IPS-15b (cell line): ENCODE results near the gene HDLBP.

Experiments used
- H3K27me3 ChIP-seq: one replicate; pipeline ENCODE4 v1.6.1; 2013; ENCODE audit warnings: low read length; ENCODE audit not compliant: control insufficient read depth, insufficient read depth
- H3K36me3 ChIP-seq: one replicate; pipeline ENCODE4 v1.6.1; 2013; ENCODE audit warnings: low read length; ENCODE audit not compliant: control insufficient read depth, insufficient read depth
- H3K4me1 ChIP-seq: one replicate; pipeline ENCODE4 v1.6.1; 2013; ENCODE audit warnings: mild to moderate bottlenecking, low read length; ENCODE audit not compliant: control insufficient read depth, insufficient read depth
- H3K4me3 ChIP-seq: one replicate; pipeline ENCODE4 v1.5.1; 2013; ENCODE audit warnings: low read depth, low read length
- H3K9ac ChIP-seq: one replicate; pipeline ENCODE4 v1.6.1; 2013; ENCODE audit warnings: low read depth, mild to moderate bottlenecking, low read length
- H3K9me3 ChIP-seq: one replicate; pipeline ENCODE4 v1.6.1; 2013; ENCODE audit warnings: mild to moderate bottlenecking, low read length; ENCODE audit not compliant: control insufficient read depth, insufficient read depth

HDLBP gene

DNA sequence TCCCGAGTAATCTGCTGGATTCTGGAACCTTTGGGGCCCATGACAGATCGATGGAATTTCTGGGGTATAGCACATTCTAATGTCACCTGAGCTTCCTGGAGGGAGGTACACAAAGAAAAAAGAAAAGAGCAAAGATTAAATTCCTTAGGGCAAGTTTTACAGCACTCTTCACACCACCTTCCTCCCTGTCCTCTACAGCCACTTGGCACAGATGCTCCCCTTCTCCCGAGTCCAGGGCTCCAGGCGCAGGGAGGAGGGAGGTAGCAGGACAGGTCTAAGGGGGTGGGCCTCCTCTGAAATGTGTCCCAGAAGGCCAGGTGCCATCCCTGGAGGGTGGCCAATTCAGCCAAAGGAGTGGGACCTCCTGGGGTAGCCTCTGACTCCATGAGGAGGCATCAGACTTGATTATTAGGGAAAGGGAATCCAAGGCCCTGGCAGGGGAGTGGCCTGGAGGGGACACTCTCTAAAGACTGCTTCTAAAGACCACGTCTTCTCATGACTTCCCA lies 76.7 kb downstream of the HDLBP start:
- H3K4me1 ChIP-seq: no peaks in the 10 kb centered on the region
- no peaks in the 10 kb centered on the region for H3K9me3 ChIP-seq
- peaks cover 81% of the 10 kb centered on the region for H3K36me3 ChIP-seq
- no peak overlapping the region for H3K4me3 ChIP-seq
- H3K9ac ChIP-seq: no peak overlapping the region
- no peaks in the 10 kb centered on the region for H3K27me3 ChIP-seq

DNA sequence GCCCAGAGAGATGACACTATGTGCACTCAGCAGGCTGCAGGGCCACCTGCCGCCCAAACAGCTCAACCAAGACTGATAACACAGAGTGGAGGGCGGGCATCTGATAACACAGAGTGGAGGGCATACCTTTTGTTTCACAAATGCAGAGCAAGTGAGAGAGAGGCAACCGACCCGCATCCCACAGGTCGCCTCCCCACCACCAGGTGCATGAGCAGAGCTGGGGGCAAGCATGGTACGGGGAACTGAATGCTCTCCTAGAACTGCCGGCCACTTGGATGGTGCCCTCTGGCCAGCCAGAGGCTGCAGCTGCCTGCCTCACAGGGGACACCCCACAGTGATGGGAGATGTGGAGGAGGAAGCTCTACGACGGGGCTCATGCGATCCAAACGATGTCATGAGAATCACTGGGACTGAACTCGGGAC lies 77.5 kb downstream of the HDLBP start:
- H3K9me3 ChIP-seq: no peaks in the 10 kb centered on the region
- H3K36me3 ChIP-seq: peaks cover 83% of the 10 kb centered on the region
- no peak overlapping the region for H3K9ac ChIP-seq
- no peak overlapping the region for H3K4me3 ChIP-seq
- H3K4me1 ChIP-seq: no peaks in the 10 kb centered on the region
- H3K27me3 ChIP-seq: no peaks in the 10 kb centered on the region

DNA sequence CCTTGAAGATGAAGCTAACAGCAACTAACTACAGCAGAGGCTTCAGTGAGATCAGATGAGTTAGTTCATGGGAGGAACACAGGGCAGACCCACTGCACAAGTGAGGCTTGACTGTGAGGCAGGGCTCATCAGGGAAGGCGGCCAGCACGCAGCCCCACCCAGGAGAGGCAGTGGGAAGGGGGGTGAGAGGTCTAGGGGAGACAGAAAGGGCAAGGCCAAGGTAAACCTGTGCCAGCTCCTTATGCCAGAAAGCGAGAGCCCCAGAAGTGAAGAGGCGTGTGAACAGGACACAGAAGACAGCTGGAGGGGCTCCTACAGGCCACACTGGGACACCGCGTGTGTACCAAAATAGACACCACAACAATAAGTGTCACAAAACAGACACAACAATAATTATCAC lies 78.4 kb downstream of the HDLBP start:
- no peaks in the 10 kb centered on the region for H3K27me3 ChIP-seq
- H3K4me3 ChIP-seq: no peak overlapping the region
- H3K9ac ChIP-seq: no peak overlapping the region
- no peaks in the 10 kb centered on the region for H3K9me3 ChIP-seq
- H3K4me1 ChIP-seq: no peaks in the 10 kb centered on the region
- peaks cover 78% of the 10 kb centered on the region for H3K36me3 ChIP-seq

DNA sequence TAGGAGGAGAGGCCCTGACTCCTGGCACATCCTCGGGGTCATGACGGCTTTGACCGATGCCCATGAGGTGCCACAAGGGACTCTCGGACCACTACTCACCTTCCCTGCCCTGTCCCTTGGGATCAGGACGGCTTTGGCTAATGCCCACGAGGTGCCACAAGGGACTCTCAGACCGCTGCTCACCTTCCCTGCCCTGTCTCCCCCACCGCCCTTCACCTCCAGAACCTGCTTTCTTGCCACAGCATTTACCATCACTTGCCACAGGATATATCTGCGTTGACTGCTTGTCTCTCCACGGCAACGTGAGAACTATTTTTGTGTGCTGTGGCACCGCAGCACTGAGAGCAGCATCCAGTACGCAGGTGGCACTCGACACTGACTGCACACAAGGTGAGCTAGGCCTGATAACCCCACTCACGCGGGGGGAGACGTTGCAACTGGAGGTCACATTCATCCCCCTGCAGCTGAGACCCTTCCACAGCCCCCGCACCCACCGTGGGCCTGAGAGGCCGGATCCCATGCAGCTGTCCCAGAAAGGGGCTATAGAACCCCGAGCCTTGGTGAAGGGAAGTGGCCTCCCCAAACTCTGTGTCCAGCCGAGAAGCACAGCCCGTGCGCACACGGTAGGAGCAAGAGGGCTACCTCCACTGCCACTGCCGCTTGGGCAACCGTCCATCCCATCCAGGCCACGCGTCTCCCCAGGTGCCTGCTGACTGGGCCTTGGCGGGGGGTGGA lies 79.4 kb downstream of the HDLBP start:
- no peaks in the 10 kb centered on the region for H3K4me1 ChIP-seq
- H3K36me3 ChIP-seq: peaks cover 86% of the 10 kb centered on the region

DNA sequence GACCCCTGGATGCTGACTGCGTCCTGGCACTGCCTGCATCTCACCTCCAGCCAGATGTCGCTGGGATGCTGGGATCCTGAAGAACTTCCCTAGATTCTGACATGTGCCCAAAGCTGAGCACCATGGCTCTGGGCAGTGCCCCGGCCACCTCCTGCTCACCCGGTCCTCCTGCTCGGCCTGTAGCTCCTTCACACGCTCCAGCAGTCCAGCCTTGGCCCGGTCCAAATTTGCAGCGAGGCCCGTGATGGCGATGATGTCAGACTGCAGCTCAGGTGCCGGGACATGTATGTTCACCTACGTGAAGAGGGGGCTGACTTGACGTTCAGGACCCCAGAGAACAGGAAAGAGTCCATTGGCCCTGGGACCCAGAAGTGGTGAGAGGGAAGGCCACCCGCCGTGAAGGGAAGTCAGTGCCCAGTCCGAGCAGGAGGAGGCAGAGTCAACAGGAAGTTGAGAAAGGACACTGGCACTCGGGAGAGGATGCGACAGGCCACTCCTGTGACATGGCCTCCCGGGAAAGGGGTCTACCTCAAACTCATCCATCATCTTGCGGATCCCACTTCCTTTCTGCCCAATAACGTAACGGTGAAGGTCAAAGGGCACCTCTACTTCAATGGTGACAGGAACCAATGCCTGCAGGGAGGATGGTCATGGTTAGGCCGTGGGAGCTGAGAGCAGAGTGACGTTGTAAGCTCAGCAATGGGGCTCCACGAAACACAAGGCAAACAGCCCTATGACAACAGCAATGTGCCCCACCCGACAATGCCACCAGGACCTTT lies 80.3 kb downstream of the HDLBP start:
- peaks cover 86% of the 10 kb centered on the region for H3K36me3 ChIP-seq

More for the DNA sequence above, 79.4 kb downstream of the HDLBP start:
- Histone ChIP-seq H3K9me3 (no peaks in the 10 kb centered on the region), H3K9ac (no peak overlapping the region), H3K27me3 (no peaks in the 10 kb centered on the region), H3K4me3 (no peak overlapping the region)

DNA sequence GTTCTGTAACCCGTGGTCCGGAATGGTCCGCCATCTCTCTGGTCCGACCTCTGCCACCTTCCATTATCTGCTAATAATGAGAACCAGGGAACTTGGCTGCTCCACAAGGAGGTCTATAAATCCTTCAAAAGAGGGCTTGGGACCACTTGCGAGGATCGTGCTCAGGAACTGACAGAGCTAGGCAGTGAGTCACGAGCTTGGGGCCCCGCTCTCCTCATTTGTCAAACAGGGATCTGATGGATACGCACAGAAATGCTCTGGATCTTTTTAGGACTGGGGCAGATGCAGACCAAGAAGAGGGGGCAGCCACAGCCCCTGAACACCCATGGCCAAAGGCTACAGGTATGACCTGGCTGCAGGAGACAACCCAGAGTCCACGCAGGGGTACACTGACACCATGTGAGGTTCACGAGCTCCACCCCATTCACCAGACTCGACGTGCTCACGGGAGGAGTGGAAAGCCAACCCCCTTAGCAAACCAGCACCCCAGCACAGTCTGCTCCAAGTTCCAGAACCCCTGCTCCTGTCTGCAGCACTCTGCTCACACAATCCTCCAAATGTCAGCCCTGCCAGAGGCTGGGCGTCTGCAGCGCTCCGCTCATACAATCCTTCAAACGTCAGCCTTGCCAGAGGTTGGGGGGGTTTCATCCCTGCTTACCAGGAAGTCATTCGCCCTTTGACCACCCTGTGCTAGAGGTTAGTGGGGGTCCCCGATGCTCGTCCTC lies 81.2 kb downstream of the HDLBP start:
- Histone ChIP-seq H3K9ac (no peak overlapping the region), H3K36me3 (peaks cover 86% of the 10 kb centered on the region), H3K4me3 (no peak overlapping the region), H3K4me1 (no peaks in the 10 kb centered on the region), H3K27me3 (no peaks in the 10 kb centered on the region), H3K9me3 (no peaks in the 10 kb centered on the region)

More for the DNA sequence above, 80.3 kb downstream of the HDLBP start:
- H3K9me3 ChIP-seq: no peaks in the 10 kb centered on the region
- no peak overlapping the region for H3K9ac ChIP-seq
- no peaks in the 10 kb centered on the region for H3K27me3 ChIP-seq
- no peaks in the 10 kb centered on the region for H3K4me1 ChIP-seq
- no peak overlapping the region for H3K4me3 ChIP-seq

DNA sequence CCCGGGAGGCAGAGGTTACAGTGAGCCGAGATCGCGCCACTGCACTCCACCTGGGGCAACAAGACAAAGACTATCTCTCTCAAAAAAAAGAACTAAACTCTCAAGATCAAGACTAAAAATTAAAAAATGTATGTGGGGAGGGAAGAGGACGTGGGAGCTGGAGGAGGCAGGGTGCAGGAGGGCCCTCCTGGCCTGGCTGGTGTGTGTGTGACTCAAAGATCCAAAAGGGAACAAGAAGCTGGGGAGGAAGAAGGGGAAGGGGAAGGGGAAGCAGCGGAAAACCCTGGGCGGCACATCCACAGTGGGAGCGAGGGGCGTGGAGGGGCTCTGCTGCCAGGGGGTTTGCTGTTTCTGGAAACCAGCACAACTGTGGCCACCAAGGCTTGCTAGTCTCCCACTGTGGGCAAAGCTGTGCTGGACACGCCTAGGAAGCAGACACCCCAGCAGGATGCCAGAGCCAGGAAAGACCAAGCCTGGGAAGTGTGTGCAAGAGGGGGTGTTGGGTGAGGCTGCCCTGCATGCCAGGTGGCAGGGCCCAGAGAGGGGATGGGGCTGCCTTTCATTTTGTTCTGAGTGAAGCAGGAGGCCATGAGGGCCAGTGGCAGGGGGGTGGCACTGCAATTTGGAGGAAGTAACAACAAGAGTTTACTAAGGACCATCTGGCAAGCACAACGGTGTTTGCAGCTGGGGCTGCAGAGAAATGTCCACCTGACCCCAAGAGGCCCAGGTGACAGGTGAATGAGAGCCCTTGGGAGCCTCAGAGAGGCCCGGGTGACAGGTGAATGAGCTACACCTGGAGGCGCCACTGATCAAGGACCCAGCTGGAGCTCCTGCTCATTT lies 82.5 kb downstream of the HDLBP start:
- Histone ChIP-seq H3K4me1 (no peaks in the 10 kb centered on the region), H3K9me3 (no peaks in the 10 kb centered on the region), H3K36me3 (peaks cover 86% of the 10 kb centered on the region), H3K27me3 (no peaks in the 10 kb centered on the region), H3K4me3 (no peak overlapping the region), H3K9ac (no peak overlapping the region)

DNA sequence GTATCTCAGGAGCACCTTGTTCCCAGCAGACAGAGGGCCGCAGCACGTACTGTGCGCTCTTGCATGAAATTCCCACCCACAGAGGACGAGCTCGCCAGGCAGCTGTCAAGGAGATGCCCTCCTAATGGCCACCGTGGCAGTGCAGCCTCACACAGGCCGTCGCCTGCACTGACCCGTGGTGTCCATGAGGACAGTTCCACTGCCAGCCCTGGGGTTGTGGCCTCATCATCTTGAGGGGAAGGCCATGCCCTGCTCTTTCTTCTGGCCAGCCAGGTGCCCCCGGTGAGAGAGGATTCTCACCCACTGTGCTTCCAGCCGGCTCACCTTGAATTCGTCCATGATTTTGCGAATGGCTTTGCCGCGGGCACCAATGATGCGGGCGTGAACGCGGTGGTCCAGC lies 85.0 kb downstream of the HDLBP start:
- peaks cover 67% of the 10 kb centered on the region for H3K36me3 ChIP-seq
- no peaks in the 10 kb centered on the region for H3K27me3 ChIP-seq
- H3K9me3 ChIP-seq: no peaks in the 10 kb centered on the region
- H3K9ac ChIP-seq: no peak overlapping the region
- H3K4me3 ChIP-seq: no peak overlapping the region
- no peaks in the 10 kb centered on the region for H3K4me1 ChIP-seq

DNA sequence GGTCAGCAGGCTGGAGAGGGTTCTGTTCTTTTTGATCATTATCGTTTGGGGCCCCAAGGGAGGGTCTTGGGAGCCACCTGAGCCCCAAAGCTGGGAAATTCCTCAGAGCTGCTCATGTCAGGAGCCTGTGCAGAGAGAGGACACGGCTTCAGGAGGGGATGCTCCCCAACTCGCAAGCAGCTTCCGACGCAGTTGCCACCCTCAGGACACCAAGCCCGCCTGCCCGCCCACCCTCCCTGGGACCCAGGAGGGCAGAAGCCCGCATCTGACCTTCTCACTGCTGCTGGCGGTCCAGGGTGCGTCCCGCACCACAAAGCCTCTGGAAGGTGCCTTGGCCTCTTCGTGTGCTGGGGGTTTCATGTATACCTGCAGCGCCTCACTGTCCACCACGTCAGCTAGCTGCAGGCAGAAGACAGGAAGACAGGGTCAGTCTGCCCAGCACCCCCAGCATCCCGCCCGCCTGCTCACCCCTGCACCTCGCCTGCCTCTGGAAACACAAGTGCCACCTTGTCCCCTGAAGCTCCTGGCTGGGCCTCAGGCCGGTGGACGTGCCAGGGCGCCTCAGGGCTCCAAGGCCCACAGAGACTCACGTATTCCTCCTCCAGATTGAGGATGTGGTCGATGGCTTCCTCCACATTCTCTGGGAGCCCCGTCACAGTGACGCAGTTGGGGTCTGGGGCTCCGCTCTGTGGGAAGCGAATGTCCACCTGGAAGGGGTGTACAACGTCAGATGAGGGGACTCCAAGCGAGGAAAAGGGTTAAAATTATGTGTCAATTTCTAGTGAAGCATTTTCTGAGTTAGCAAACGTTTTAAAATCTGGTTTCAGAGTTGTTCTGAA lies 85.7 kb downstream of the HDLBP start:
- Histone ChIP-seq H3K27me3 (no peaks in the 10 kb centered on the region), H3K4me1 (no peaks in the 10 kb centered on the region), H3K36me3 (peaks cover 64% of the 10 kb centered on the region), H3K9me3 (no peaks in the 10 kb centered on the region), H3K4me3 (no peak overlapping the region), H3K9ac (no peak overlapping the region)

DNA sequence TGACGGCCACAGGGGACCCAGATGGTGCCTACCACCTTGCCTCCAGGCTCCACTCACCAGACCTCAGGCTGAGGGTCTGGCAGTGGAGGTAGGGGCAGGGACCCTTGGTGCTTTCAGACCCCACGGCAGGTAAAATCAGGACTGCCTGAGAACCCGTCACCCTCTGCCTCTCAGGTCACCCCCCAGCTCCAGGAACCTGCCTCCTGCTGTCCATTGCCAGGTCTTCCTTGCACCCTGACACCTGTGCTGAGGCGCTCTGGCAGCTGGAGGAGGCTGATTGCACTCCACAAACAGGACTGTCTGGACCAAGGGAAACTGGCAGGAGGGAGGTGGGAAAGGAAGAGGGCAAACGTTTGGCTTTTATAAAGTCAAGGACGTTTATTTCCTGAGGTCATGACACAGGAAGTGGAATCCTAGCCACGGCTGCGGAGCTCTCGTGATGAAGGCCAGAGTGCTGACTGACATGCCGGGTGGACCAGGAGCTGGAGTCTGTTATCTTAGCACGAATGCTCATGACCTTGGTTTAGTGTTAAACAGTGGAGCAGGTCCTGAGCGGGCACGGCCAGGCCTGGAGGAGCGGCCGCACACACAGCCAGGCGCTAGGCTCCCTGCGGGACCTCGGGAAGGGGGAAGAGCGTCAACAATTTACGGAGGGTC lies 86.5 kb downstream of the HDLBP start:
- Histone ChIP-seq H3K36me3 (peaks cover 56% of the 10 kb centered on the region), H3K27me3 (no peaks in the 10 kb centered on the region), H3K4me3 (no peak overlapping the region), H3K9ac (no peak overlapping the region), H3K4me1 (no peaks in the 10 kb centered on the region), H3K9me3 (no peaks in the 10 kb centered on the region)
